ENCODE data around the gene ARMS2.

GRCh38 chr10:122435212-122435827 is 19.1 kb upstream of the ARMS2 start:
- TF ChIP-seq CTCF (IDR thresholded peaks at IDR 0.05) (peak; percentile 78), ZFX (IDR thresholded peaks at IDR 0.05; ENCODE audit: borderline replicate concordance) (no peak)
